Left renal pelvis (tissue), 4 donors: ENCODE measurements around the gene TOE1. TPM values are rescaled to one million over a fixed set of nuclear protein-coding genes. Genes with fewer than 3 reads are reported as not detected.
"Not testable (repeated sequence)": the region's sequence is repeated elsewhere in the genome, so short reads cannot be mapped to it uniquely, and the experiment has no call there.

Source experiments
- DNase-seq, 4 donors: peaks; one replicate each; pipeline ENCODE4 v3.0.0-alpha.2; 2013; ENCODE audit warnings: low read depth in 4 of 4, low spot score in 3 of 4
- polyA plus RNA-seq, 4 donors: library from polyadenylated mRNA; unstranded; fragments of 120-200 nt; gene quantifications; one replicate each; pipeline ENCODE4 v1.2.1, GENCODE V29; 2013; ENCODE audit not compliant: insufficient read length in 4 of 4

TOE1 gene
- polyA plus RNA-seq, 4 donors: 10.7 to 15.8 (median 14.0) TPM

GRCh38 chr1:45354838-45355237 is 14.9 kb downstream of the TOE1 start:
- no peak for DNase-seq

DNA sequence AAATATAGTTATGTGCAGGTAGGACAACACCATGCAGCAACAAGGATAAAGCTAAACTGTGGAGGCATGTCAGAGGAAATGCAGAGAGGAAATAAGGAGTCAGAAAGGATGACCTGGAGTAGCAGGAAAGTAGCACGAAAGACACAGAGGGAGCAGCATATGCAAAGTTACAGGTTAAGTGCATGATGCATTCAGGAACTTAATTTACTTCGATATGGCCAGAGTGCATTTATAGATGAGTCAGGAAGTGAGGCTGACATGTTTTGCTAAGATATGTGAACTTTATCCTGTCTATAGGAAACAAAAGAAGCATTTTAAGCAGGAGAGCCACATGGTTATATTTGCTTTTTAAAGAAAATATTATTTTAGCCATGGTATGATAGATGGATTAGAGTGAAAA is 15.7 kb downstream of the TOE1 start:
- DNase-seq: no peak

DNA sequence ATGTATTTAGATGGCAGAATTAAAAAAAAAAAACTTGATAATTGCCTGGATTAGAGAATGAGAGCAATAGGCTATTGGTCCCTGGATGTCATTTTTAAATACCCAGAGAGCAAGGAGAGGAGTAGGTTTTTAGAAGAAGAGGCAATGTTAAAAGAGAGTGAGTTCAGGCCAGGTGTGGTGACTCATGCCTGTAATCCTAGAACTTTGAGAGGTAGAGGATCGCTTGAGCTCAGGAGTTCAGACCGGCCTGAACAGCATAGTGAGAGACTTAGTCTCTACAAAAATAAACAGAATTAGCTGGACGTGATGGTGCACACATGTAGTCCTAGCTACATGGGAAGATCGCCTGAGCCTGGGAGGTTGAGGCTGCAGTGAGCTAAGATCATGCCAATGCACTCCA is 16.2 kb downstream of the TOE1 start:
- DNase-seq: no peak

DNA sequence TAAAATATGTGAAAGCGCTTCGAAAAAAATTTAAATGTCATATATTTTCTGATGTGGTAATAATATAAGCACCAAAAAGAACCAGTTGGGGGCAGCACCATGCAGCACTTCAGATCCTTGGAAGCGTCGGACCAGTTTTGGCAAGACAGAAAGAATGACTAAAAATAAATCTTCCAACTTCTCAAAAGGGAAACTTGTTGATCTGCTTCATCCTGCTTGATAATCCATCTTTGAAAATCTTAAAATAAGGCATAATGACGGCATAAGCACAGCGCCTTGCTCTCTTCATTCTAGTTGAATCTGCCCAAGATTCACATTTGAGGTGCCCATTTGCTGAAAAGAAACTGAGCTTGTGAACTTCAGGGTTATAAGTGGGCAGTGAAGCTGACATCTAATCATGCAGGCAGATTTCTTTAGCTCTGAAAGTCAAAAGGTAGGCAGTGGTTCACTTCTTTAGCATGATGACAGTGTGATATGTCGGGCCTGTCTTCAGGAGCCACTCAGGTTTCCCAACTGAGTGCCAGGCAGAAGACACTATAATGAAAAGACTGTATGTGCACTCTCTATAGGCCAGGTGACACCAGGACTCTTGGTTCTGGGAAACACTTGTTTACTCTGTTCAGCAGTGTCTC is 20.0 kb downstream of the TOE1 start:
- peak in 3 of 4 donors; percentile 29 to 39 (median 36) for DNase-seq

DNA sequence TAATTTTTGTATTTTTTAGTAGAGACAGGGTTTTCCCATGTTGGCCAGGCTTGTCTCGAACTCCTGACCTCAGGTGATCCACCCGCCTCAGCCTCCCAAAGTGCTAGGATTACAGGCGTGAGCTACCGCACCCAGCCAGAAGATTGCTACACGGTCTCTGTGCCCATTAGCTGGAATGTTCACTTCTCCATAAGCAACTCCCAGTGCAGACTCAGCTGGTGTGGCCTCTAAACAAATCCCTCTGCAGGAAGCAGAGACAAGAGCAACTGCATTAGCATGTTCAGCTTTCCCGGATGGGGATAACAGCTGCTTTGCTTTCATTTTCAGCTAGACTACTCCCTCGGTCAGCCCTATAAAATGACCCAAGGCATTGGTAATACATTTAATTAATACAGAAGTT is 21.0 kb downstream of the TOE1 start:
- DNase-seq: not testable (repeated sequence)

DNA sequence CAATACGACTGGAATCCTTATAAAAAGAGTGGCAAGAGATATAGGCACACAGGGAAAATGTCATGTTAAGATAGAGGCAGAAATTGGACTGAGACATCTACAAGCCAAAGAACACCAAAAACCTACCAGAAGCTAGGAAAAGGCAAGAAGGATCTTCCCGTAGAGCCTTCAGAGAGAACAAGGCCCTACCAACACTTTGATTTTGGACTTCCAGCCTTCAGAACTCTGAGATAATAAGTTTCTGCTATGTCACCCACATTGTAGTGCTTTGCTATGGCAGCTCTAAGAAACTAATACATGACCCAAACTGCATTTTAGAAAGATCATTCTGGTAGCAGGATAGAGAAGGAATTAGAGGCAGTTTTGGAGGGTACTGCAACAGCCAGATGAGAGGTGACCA is 24.3 kb downstream of the TOE1 start:
- DNase-seq: no peak

- DNase-seq: no peak
These were observed 25.1 kb downstream of the TOE1 start for GRCh38 chr1:45365051-45365450.

GRCh38 chr1:45370575-45370974 is 30.6 kb downstream of the TOE1 start:
- DNase-seq: no peak

GRCh38 chr1:45373573-45373972 is 33.6 kb downstream of the TOE1 start:
- DNase-seq: no peak

GRCh38 chr1:45375104-45376090 is 35.4 kb downstream of the TOE1 start:
- no peak for DNase-seq

- no peak for DNase-seq
These were observed 38.2 kb downstream of the TOE1 start for GRCh38 chr1:45378184-45378583.

- DNase-seq: no peak
These were observed 39.6 kb downstream of the TOE1 start for GRCh38 chr1:45379524-45379923.

DNA sequence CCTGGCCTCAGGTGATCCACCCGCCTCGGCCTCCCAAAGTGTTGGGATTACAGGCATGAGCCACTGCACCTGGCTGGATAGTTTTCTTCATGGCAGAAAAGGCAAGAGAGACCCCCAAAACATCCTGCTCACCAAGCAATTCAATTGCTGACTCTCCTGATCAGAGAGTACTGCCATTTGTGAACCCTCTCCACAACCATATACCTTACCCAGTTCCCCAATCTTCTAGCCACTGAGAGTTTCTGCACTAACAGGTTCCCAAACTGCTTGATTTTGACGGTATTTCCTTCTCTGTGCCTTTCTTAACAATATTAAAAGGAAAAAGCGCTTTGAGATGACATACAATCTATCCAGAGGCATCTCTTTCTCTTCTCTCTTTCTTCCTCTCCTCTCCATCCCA is 40.2 kb downstream of the TOE1 start:
- DNase-seq: no peak

DNA sequence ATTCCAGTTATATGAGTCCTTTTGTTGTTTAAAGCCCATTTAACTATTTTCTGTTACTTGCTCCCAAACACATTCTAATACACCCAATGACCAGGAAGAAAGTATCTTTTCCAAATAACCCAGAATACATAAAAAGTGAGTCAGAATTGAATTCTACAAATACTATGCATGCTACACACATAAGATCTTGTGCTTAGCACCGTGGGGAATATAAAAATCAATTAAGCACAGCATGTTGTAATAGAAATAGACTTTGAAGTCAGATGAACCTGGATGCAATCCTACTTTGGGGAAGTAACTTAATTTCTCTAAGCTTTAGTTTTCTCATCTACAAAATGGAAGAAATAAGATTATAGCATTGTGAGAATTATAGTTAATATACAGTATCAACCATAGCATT is 40.8 kb downstream of the TOE1 start:
- no peak for DNase-seq

- no peak for DNase-seq
These were observed 41.3 kb downstream of the TOE1 start for GRCh38 chr1:45381243-45381642.

DNA sequence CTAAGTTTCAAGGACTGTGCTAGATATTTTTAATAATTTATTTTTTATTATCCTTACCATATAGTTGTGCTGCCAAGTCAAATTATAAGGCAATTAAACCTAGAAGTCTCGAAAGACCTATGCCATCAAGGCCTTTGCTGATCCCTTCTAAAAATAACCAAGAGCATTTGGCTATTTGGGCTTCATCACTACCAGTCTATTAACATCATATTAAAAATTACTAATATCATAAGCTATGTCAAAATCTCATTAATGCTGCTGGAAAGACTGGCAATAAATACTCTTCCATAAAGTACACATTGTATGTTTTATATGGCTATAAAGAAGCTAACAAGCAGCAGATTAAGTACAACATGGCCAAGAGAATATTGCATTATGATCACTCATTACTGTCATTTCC is 43.2 kb downstream of the TOE1 start:
- no peak for DNase-seq

DNA sequence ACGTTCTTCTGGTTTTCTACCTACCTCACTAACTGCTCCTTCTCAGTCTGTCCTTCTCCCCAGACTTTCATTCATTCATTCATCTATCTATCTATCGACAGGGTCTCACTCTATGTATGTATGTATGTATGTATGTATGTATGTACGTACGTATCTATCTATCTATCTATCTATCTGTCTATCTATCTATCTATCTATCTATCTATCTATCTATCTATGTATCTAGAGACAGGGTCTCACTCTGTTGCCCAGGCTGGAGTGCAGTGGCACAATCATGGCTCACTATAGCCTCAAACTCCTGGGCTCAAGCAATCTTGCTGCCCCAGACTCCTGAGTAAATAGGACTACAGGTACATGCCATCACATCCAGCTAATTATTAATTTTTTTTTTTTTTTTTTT is 44.2 kb downstream of the TOE1 start:
- DNase-seq: not testable (repeated sequence)

GRCh38 chr1:45385302-45385701 is 45.3 kb downstream of the TOE1 start:
- no peak for DNase-seq

DNA sequence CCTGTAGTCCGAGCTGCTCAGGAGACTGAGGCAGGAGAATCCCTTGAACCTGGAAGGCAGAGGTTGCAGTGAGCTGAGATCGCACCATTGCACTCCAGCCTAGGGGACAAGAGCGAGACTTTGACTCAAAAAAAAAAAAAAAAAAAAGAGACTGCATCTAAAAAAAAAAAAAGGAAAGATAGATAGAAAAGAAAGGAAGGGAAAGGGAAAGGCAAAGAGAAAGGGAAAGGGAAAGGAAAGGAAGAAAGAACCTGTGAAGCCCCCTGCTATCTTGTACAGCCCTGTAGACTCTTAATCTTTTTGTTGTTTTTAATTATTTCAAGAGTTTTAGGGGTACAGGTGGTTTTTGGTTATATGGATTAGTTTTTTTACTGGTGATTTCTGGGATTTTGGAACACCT is 46.2 kb downstream of the TOE1 start:
- DNase-seq: no peak
